Activated CD8-positive, alpha-beta T cell treated with anti-CD3 and anti-CD28 coated beads for 36 hours (primary cell): Measurements from ENCODE around the gene SIM2. TPM values are rescaled to one million over a fixed set of nuclear protein-coding genes. Genes with fewer than 3 reads are reported as not detected.

Experiments
- ATAC-seq: fragments of 200-7000 bp; cut with Tn5 transposase; one replicate; pipeline ENCODE4 v1.10.0; 2021; ENCODE audit warnings: mild to moderate bottlenecking, moderate library complexity
- CTCF ChIA-PET: fragments of 350-600 bp; sonication (Branson Sonifier 250); formaldehyde crosslinking; loops from one replicate; lab custom pipeline; 2021; ENCODE audit warnings: antibody characterized with exemption; lab: Charles Lee
- POLR2A ChIA-PET: fragments of 350-600 bp; sonication (Branson Sonifier 250); formaldehyde crosslinking; loops from one replicate; lab custom pipeline; 2021; ENCODE audit warnings: antibody characterized with exemption; lab: Charles Lee
- DNase-seq: peaks from one replicate; pipeline ENCODE4 v3.0.0-alpha.2; 2020
- H3K27ac Mint-ChIP-seq: one replicate; pipeline ENCODE4 v1.8.0; 2021; ENCODE audit warnings: mild to moderate bottlenecking, mixed read lengths
- H3K27me3 Mint-ChIP-seq: one replicate; pipeline ENCODE4 v1.8.0; 2021; ENCODE audit warnings: mixed read lengths
- H3K36me3 Mint-ChIP-seq: one replicate; pipeline ENCODE4 v1.8.0; 2021; ENCODE audit warnings: low read depth, mixed read lengths
- H3K4me1 Mint-ChIP-seq: one replicate; pipeline ENCODE4 v1.8.0; 2021; ENCODE audit warnings: low read depth, mixed read lengths
- H3K4me3 Mint-ChIP-seq: one replicate; pipeline ENCODE4 v1.8.0; 2021; ENCODE audit warnings: mild to moderate bottlenecking, moderate library complexity, mixed read lengths
- H3K9me3 Mint-ChIP-seq: one replicate; pipeline ENCODE4 v1.8.0; 2021; ENCODE audit warnings: mixed read lengths
- CTCF ChIP-seq: fragments of 200-600 bp; IDR thresholded peaks from one replicate; pipeline ENCODE4 v1.8.0; 2022; ENCODE audit warnings: antibody characterized with exemption, mild to moderate bottlenecking
- intact Hi-C: fragments of 100-400 bp; cut with micrococcal nuclease; formaldehyde crosslinking; loops from one replicate; pipeline ENCODE4 v1.10.0; 2022
- total RNA-seq, 2 experiments: library from RNA; stranded (reverse); gene quantifications; one replicate each; pipeline ENCODE4 v1.2.3, GENCODE V29; 2021

Gene SIM2
- total RNA-seq, 2 experiments from 2014 or later = not detected

DNA sequence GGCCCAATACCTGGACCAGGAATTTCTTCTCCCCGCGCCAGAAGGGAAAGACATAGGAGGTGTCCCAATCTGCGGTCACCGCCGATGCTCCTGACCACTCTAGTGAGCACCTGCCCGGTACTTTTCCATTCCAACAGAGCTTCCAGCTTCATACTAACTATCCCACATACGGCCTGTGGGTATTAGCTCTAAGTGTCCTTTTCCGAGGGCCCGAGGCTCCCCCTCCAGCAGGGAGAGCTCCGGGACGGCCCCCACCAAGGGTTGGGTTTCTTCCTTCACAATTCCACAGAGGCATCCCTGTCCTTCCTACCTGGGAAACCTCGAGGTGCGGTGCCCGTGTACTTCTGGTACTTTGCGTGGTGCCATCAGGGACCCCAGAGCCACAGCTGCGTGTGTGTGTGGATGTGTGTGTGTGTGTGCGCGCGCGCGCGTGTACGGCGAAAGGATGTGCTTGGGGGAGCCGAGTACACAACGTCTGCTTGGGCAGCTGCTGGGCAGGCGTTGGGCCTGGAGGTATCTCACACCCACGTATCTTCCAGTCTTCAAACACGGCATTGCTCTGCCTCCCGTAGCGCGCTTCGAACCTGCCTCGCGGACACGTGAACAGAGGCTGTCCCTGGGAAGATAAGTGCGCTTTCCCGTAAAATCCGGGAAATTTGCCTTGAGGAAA lies 2.4 kb upstream of the SIM2 start:
- ChIA-PET CTCF (no interaction called here), POLR2A (no interaction called here)
- no peak for DNase-seq
- ATAC-seq = no peak
- Mint-ChIP-seq H3K4me1 (peaks cover 18% of the 10 kb centered on the region), H3K27ac (no peak overlapping the region), H3K36me3 (peaks cover 2% of the 10 kb centered on the region), H3K27me3 (peaks cover 77% of the 10 kb centered on the region), H3K4me3 (no peak overlapping the region), H3K9me3 (no peaks in the 10 kb centered on the region)
- intact Hi-C loops = no loop called here
- no peak for TF ChIP-seq CTCF

GRCh38 chr21:36697060-36697850 lies 1.7 kb upstream of the SIM2 start:
- POLR2A ChIA-PET = no interaction called here
- H3K9me3 Mint-ChIP-seq = no peaks in the 10 kb centered on the region
- intact Hi-C loops = no loop called here
- H3K27me3 Mint-ChIP-seq = peaks cover 77% of the 10 kb centered on the region
- DNase-seq = no peak
- no peak overlapping the region for H3K27ac Mint-ChIP-seq
- CTCF ChIA-PET = no interaction called here
- peaks cover 21% of the 10 kb centered on the region for H3K4me1 Mint-ChIP-seq
- TF ChIP-seq CTCF = no peak
- no peak overlapping the region for H3K4me3 Mint-ChIP-seq
- ATAC-seq = no peak
- peaks cover 2% of the 10 kb centered on the region for H3K36me3 Mint-ChIP-seq

DNA sequence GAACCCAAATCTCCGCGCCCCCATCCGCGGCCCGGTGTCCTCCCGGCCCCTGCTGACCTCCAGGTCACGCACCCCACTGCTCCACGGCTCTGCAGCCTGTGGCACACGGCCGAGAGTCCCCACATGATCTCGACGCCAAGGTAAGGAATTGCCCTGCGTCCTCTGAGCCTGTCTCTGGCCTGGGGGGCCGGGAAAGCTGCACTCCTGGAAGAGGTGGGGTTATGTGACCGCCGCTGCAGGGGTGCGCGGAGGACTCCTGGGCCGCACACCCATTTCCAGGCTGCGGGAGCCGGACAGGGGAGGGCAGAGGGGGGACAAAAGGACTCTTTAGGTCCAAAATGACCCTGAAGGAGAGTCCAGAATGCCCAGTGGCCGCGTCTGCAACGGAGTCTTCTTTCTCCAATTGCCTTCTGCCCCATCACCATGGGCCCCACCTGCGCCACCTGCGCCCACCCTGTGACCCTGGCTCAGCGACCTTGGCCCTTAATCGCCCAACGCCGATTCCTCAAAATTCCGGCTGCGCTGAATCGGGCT lies 997 bp upstream of the SIM2 start:
- Mint-ChIP-seq H3K36me3 (peaks cover 2% of the 10 kb centered on the region), H3K4me1 (peaks cover 18% of the 10 kb centered on the region), H3K9me3 (no peaks in the 10 kb centered on the region), H3K27me3 (peaks cover 76% of the 10 kb centered on the region), H3K27ac (no peak overlapping the region), H3K4me3 (no peak overlapping the region)
- ChIA-PET CTCF (interaction anchor here (1.9 kb wide), 1 partner anchor 11 kb away, joined by 4 read pairs; no protein-coding TSS in a partner anchor), POLR2A (no interaction called here)
- intact Hi-C loops = no loop called here
- DNase-seq (no peak), ATAC-seq (no peak)
- TF ChIP-seq CTCF = no peak

DNA sequence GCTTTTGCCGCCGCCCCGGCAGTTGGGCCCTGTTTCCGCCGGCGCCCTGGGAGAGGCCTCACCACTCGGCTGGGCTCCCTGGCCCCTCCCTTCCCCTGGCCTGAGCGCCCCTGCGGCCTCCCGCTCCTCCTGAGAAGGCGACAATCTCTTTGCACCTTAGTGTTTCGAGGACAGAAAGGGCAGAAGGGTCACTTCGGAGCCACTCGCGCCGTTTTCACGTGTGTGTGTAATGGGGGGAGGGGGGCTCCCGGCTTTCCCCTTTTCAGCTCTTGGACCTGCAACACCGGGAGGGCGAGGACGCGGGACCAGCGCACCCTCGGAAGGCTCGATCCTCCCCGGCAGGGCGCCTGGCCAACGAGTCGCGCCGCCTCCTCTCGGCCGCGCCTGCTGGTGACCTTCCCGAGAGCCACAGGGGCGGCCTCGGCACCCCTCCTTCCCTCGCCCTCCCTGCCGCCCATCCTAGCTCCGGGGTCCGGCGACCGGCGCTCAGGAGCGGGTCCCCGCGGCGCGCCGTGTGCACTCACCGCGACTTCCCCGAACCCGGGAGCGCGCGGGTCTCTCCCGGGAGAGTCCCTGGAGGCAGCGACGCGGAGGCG lies 432 bp upstream of the SIM2 start:
- Mint-ChIP-seq H3K4me3 (no peak overlapping the region), H3K27ac (no peak overlapping the region), H3K4me1 (peaks cover 20% of the 10 kb centered on the region), H3K27me3 (peaks cover 77% of the 10 kb centered on the region), H3K36me3 (peaks cover 2% of the 10 kb centered on the region), H3K9me3 (no peaks in the 10 kb centered on the region)
- no peak for TF ChIP-seq CTCF
- CTCF ChIA-PET = interaction anchor here (1.9 kb wide), 1 partner anchor 10 kb away, joined by 4 read pairs; no protein-coding TSS in a partner anchor
- DNase-seq (no peak), ATAC-seq (no peak)
- POLR2A ChIA-PET = no interaction called here
- intact Hi-C loops = no loop called here
